Measurements from ENCODE around the gene DNMT3L.

The DNMT3L gene

GRCh38 chr21:44279354-44280260 is 17.9 kb upstream of the DNMT3L start:
- DNase-seq (ENCODE audit: low read depth) = no peak

- DNase-seq (ENCODE audit: low read depth) = no peak
Observed at GRCh38 chr21:44275041-44275440, 13.3 kb upstream of the DNMT3L start.

- no peak for DNase-seq (ENCODE audit: low read depth)
Observed at GRCh38 chr21:44273046-44273445, 11.3 kb upstream of the DNMT3L start.

GRCh38 chr21:44272284-44272858 is 10.7 kb upstream of the DNMT3L start:
- DNase-seq (ENCODE audit: low read depth) = no peak

- DNase-seq (ENCODE audit: low read depth) = no peak
Observed at GRCh38 chr21:44271558-44272283, 10.0 kb upstream of the DNMT3L start.

- DNase-seq (ENCODE audit: low read depth) = no peak
Observed at GRCh38 chr21:44269090-44269489, 7.4 kb upstream of the DNMT3L start.

GRCh38 chr21:44267655-44268142 is 6.0 kb upstream of the DNMT3L start:
- DNase-seq (ENCODE audit: low read depth) = no peak

GRCh38 chr21:44265734-44266270 is 4.1 kb upstream of the DNMT3L start:
- no peak for DNase-seq (ENCODE audit: low read depth)

GRCh38 chr21:44263768-44264167 is 2.1 kb upstream of the DNMT3L start:
- DNase-seq (ENCODE audit: low read depth) = no peak

GRCh38 chr21:44263221-44263760 is 1.6 kb upstream of the DNMT3L start:
- no peak for DNase-seq (ENCODE audit: low read depth)

- no peak for DNase-seq (ENCODE audit: low read depth)
Observed at GRCh38 chr21:44262338-44263056, 800 bp upstream of the DNMT3L start.

- no peak for DNase-seq (ENCODE audit: low read depth)
Observed at GRCh38 chr21:44260791-44261631, 686 bp downstream of the DNMT3L start.

- no peak for DNase-seq (ENCODE audit: low read depth)
Observed at GRCh38 chr21:44260066-44260465, 1.6 kb downstream of the DNMT3L start.

GRCh38 chr21:44259082-44259705 is 2.5 kb downstream of the DNMT3L start:
- no peak for DNase-seq (ENCODE audit: low read depth)

- no peak for DNase-seq (ENCODE audit: low read depth)
Observed at GRCh38 chr21:44258056-44258725, 3.5 kb downstream of the DNMT3L start.

- no peak for DNase-seq (ENCODE audit: low read depth)
Observed at GRCh38 chr21:44255511-44255981, 6.2 kb downstream of the DNMT3L start.

GRCh38 chr21:44253832-44254710 is 7.6 kb downstream of the DNMT3L start:
- DNase-seq (ENCODE audit: low read depth) = no peak
